Right renal pelvis (tissue), 4 donors: Measurements from ENCODE around the gene FBLN2. TPM values are rescaled to one million over a fixed set of nuclear protein-coding genes. Genes with fewer than 3 reads are reported as not detected.

Source experiments
- DNase-seq, 4 donors: peaks; one replicate each; pipeline ENCODE4 v3.0.0-alpha.2; 2013; ENCODE audit warnings: low read depth in 4 of 4, low spot score in 3 of 4, missing footprints in 1 of 4
- polyA plus RNA-seq, 4 donors: library from polyadenylated mRNA; unstranded; fragments of 120-200 nt; gene quantifications; one replicate each; pipeline ENCODE4 v1.2.1, GENCODE V29; 2013; ENCODE audit not compliant: insufficient read length in 4 of 4

The FBLN2 gene
- polyA plus RNA-seq, 4 donors, result 24.6 to 47.3 (median 28.5) TPM

DNA sequence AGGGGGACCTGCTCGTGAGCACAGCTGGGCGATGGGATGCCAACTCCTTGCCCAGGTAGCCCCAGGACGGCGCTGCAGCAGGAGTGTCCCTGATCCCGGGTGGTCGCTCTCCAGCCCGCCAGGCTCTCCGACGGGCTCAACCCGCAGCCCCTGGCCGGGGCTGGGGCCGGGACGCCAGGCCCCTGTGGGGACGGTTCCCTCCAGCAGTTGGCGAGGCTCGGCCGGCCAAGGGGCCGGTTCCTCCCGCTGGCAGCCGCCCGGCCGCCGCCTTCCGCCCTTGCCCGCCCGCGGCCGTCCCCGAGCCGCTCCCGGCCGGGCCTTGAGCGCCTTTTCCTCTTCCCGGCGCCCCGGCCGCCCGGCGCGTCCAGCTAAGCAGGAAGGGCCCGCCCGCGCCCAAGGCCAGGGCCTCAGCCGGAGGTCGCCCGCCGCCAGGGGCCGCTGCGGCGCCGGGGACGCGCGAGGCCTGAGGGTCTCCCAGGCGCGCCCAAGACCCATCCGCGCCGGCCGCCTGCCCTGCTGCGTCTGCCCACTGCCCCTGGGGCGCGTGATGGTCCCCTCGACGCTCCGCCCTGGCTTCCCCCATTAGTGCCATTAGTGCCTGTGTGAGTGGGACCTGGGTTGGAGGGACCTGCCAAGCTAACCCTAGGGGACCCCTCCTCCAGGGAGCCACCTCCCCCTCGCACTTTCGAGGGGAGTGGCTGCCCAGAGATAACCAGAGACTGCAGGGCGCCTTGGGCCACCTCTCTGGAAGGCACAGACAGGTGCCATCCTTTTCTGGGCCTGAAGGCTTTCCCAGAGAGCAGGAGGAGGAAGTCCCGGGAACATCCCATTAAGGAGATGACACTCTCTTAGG is 106.4 kb downstream of the FBLN2 start:
- peak in 3 of 4 donors; percentile 28 to 42 (median 40) for DNase-seq

DNA sequence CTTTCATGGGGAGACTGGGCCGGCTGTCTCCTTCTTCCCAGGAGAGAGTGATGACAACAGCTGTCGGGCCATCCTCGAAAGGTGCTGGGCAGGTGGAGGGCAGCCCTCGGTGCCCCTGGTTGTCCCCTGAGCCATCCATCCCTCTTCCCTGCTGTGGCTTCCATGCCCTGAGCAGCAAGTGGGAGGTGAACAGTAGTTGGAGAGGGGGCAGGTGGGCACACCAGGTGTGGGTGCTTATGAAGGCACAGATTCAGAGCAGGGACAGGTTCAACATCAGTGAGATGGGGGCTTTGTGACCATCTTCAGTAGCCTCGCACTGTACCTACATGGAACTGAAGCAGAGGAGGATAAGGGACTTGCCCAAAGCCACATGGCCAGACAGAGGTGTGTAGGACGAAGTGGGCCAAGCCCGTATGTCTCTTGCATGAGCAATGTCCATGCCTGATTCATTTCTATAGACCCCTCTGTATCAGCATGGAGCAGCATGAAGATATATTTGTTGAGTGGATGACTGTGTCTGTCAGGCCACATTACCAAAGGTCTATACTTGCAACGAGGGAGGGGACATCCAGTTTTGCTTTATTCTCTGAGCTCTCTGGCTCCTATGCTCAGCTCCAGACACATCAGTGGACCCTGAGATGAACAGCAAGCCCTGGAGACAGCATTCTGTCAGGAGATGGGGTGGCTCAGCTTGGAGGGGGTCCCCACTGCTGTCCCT is 107.8 kb downstream of the FBLN2 start:
- no peak for DNase-seq

DNA sequence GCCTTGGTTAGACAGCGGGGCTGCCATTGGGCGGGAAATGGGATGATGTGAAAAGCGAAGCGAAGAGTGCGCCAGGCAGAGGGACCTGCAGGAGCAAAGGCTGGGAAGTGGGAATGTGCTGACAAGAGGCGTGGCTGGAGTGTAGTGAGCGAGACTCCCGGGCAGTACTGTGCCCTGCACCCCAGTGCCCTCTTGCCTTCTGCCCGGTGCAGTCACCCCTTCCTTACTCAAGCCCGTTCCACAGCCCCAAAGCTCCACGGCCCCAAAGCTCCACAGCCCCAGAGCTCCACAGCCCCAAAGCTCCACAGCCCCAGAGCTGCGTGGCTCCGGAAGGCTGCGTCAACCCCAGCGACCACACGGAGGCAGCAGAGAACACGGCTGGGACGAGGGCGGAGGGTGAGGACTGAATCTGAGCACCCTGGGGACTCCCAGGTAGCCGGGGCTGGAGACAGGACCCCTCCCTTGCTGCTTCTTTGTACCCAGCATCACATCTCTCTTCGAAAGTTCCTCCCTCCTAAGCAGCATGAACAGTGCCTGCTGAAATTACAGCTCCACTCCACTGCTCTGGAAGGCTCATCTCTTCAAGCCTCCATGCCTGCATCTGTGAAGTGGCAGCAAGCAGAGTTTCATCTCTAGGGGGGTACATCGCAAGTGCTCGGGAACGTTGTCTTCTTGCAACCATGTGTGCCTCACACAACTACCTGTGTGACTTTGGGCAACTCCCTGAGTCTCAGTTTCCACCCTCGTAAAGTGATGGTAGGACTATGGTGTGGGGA is 108.9 kb downstream of the FBLN2 start:
- DNase-seq, result peak in 1 of 4 donors; percentile 26

DNA sequence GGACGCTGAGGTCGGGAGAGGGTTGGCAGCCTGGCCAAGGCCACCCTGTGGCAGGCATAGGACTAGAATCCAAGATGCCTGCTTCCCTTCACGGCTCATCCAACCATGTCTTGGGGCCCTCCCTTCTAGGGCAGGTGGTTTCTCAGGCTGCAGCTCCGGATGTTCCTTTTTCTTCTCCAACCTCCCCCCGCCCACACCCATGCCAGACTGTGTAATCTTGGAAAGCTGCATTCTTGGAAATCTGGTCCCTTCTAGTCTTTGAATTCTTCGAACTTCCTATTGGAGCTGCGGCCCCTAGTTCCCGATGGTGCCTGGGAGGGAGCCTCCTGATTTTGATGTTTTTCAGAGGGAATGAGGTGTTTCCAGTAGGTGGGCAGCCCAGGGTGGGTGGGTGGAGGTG is 109.8 kb downstream of the FBLN2 start:
- no peak for DNase-seq

DNA sequence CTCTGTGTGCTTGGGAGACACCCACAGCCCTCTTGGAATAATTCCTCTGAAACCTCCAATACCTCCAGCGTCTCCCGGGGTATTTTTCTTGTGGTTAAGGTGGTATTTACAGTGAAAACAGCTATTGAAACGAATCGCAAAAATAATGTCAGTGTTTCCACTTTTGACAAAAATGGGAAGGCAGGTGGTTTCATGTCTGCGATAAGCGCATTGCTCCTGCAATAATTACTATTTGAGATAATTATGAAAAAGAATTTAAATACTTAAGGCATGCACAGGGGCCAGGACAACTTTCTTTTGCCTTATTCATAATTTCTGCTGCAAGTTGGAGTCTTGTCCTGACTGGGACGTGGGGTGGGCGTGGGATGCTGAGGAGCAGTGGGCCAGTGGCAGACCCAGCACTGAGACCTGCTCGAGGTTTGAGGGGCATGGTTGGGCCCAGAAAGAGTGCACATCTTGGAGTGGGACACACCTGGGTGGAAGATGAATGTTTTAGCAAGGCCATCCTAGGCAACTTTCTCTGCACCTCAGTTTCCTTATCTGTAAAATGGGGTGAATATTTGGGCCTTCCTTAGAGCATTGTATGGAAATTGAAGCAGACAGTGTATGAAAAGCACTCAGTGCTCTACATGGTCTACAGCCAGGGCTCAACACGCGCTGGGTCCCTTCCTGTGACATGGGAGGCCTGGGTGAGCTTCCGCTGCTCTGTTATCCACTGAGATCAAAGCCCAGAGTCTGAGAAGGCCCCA is 110.5 kb downstream of the FBLN2 start:
- no peak for DNase-seq

DNA sequence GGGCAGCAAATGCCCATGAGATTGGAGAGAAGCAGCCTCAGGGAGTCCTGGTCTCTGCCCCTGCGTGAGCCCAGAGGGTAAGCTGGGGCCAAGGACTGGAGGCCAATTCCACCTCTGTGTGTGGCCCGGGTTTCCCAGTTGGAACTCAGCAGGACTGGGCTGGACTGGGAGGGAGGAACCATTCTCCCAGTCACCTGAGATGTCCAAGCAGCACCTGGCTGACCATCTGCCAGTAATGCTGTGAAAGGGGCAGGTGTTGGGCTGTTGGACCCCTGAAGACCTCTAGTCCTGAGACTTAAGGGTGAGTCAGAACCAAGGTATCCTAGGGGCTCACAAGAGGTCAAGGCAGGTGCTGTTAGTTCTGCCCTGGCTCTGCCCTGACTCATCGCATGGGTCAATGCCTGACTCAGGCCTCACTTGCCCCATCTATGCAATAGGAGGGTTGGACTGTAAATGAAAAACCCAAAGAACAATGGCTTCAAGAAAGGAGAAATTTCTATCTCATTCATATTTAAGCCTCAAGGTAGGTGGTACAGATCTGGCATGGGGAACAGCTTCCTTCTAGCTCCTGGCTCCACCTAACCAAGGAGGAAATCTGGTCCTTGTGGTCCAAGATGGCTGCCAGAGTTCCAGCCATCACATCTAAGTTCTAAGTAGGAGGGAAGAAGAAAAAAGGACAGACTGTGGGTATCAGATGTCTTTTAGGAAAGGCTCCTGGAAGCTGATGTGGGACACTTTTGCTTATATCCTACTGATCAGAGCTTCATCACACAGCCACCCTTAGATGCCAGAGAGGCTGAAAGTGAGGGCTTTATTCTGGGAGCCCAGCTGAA is 111.3 kb downstream of the FBLN2 start:
- no peak for DNase-seq

DNA sequence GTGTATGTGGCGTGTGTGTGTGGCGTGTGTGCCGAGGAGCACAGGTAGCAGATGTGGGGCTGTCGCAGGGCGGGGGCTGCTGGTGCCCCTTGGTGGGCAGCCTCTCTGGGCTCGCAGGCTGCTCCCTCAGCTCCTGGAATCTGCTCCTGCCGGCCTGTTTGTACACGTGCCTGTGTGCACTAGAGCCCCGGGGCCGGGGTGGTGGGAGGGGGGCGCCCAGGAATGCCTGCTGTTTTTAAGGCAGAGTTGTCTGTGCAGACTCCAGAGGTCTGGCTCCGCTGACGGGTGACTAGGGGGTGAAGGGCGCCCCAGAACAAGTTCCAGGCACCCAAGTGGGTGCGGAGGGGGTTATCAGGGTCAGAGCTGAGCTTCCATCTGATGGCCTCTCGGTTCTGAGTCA is 112.2 kb downstream of the FBLN2 start:
- DNase-seq, result no peak

DNA sequence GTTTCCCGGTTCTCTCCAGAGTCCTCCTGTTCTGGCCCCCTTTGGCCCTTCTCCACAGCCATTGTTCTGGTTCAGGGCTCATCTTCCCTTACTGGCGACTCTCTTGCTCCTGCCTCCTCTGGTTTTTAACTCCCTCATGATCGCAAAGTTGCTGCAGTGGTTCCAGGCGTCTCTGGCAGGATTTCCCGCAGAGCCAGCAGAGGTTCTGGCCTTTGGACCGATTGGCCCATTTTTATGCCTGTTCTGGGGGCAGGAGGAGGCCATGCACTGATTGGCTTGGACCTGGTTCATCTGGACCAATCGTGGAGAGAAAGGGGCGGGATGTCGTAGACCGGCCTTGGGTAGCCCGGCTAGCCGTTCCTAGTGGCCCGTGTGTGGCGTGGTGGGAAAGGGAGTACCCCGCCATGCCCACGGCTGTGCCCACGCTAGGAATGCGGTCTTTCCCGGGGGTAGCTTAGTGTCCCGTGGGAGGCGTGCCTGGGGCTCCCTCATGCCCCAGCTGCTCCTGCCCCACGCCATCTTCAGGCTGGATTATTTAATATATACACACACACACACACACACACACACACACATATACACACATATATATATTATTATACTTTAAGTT is 113.4 kb downstream of the FBLN2 start:
- DNase-seq, result no peak

DNA sequence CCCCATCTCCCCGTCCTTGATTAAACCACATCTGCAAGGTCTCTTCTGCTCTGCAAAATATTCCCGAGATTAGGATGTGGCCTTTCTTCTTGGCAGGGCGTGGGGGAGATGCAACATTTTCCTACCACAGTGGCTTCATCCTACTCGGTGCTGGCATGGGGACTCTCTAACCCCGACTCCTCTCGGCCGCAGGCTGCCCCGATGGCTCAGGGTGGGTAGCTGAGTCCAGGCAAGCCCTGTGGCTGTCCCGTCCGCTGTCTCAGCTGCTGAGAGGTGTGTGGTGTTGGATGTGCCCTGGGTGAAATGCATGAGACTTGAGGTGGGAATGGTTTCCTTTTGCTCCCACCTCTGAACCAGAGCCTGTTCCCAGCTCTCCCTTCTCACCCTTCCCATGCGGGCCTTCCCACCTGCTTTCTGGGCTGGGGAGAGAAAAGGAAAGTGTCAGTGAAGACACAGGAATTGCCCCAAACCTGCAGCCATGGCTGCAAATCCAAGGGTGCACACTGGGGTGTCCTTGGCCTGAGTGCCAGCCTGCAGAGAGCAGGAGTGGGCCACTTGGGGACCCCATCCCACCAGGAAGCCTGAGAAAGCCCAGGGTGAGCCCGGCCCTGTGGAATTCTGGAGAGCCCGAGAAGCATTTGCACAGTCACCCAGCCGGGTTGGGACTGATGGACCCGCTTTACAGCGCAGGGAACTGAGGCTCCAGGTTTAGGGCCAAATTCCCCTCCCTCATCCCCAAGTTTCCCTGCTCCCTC is 115.0 kb downstream of the FBLN2 start:
- DNase-seq, result no peak

DNA sequence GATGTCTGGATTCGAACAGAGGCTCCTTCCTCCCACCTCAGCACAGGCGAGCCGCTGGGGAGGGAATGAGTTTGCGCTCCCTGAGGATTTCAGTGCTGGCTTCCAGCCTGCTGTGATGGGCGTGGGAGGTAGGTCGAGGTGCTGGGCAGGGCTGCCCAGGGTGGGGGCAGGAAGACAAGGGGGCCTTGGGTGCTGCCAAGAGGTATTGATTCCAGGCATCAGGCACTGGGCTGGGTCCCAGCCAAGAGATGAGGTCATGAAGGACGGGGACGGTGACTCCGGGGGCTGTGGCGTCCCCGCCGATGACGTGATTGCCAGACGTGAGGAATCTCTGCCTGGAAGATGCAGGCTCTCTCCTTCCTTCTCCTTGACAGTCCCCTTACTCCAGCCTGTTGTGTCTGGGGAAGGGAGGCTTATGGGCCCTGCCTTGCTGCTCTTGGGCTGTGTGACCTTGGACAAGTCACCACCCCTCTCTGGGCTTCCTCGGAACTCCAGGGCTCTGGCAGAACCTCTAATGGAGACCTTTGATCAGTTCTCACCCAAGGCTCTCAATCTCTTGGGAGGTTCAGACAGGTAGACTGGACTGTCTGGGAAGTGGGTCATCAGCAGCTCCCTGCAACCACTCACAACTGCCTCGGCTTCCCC is 116.8 kb downstream of the FBLN2 start:
- DNase-seq, result no peak

DNA sequence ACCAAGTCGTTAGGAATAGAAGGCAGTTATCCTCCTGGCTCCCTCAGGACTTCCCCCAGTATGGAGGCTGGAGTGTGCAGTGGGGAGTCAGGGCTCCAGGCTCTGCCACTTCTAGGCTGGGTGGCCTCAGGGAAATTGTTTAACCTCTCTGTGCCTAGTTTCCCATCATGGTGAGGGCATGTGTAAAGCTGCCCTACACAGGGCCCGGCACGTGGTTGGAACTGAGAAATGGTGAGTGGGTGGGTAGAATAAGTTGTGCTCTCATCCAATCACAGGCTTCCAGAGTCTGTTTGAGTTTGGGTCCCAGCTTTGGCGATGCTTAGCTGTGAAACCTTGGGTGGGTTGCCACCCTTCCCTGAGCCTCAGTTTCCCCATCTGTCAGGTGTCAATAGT is 117.3 kb downstream of the FBLN2 start:
- no peak for DNase-seq

DNA sequence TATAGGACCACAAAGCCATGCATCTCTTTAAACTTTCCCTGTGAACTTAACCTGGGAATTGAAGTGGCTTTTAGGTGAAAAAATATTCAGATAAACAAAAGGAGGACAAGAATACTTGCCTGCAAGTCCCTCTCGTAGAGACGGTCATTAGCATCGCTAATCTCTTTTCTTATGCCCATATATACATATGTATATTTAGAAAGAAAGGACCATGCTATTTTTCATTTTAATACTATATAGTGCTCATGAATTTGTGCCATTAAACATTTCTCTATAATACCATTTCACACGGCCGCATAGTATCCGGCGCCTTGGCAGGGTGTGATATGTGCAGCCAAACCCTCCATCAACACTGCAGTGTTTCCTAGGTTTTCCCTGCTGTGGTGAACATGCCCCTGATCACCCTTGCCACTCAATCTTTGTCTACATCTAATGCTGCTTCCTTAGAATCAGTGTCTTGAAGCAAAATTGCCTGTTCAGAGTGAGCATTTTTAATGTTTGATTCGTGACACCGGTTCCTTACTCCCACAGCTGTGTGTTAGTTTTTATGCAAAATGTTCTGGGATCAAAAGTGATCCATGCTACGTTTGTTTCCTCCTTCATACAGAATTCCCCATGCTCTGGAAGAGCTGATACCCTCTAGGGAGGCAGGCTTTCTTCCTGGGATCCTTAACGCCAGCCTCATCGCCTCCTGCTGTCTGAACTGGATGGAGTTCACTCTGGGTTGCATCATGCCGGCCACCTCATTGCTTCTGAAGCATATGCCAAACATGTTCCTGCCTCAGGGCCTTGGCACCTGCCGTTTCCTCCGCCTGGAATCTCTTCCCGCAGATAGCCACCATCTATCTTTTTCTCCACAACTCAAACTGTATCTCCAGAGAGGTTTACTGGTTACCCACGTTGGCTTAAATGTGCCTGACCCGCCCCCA is 118.1 kb downstream of the FBLN2 start:
- DNase-seq, result no peak

DNA sequence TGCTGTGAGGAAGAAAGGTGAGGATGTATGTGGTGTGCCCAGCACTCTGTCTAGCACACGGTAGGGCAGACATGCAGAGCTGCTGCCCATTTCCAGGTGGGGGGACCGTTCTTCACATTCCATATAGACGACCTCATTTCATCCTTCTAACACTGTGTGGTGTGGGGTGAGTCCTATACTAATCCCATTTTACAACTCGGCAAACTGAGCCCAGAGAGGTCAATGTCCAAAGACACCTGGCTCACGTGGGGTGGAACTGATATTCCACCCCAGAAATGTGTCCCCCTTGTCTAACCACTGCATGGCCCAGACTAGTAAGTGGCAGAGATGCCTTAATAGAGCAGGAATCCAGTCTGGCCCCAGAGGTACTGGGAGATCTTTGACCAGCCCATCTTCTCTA is 119.2 kb downstream of the FBLN2 start:
- no peak for DNase-seq

DNA sequence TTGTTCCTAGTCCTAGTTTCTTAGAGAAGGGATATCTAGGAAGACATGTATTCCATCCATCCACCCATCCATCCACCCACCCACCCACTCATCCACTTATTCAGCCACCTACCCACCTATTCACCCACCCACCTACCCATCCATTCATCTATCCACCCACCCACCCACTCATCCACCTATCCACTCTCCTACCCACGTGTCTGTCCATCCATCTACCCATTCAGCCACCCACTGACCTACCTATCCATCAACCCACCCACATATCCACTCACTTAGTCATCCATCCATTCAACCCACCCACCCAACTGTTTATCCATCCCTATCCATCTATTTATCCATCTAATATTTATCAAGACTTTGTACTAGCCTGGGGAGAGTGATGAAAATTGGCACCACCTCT is 120.5 kb downstream of the FBLN2 start:
- no peak for DNase-seq

DNA sequence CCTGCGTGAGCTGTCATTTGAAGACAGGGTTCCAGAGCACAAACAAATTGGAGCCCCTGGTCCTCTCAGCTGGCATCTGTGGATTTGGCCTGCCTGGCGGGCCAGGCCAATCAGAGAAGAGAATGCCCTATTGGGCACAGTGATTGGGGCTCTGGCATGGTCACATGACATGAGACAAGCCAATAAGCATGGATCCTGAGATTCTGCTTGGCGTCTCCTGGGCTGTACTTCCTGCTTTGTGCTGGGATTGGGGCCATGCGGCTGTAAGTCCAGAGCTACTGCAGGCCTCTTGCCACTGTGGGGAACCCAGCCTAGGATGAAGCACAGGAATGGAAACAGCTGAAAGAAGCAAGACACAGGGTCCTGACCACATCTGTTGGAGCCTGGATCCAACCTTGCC is 121.4 kb downstream of the FBLN2 start:
- DNase-seq, result no peak

DNA sequence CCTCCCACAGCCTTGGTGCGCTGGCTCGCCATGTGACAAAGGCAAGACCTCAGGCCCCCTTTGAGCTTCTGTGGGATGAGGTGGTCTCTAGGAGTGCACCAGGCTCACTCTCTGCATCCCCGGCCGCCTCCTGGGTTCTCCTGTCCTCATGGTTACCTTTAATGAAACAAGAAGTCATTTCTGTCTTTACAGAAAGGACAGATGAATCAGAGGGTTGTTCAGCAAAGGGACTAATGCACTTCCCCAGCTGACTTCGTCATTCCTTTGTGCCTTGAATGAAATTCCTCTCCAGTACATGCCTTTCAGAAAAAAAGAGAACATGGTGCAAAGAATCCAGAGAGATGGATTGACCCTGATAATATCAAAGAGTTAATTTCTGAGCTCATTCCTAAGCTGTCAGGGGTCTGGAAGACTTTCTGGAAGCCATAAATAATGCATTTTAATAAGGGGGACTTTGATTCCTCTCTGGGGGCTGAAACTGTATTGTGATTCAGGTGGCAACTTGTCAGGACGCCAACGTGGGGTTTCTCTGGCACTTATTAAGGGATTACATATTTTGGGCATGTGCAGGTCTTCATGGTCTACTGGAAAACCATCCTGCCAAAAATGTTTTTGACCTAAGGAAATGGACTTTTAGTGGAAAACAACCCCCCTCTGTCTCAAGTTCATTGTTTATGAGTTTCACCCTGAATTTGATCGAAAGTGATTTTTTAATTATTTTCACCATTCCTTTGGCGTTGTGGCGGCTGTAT is 122.7 kb downstream of the FBLN2 start:
- DNase-seq, result no peak
